ENCODE data around the gene CD38.

GRCh38 chr4:15742637-15743036, 35.5 kb upstream of the CD38 start:
- TF ChIP-seq CTCF (IDR thresholded peaks at IDR 0.05) (no peak), ZFX (IDR thresholded peaks at IDR 0.05; ENCODE audit: borderline replicate concordance) (no peak)

All from 22Rv1 (cell line).